ENCODE results near the gene DMD. TPM values are rescaled to one million over a fixed set of nuclear protein-coding genes. Genes with fewer than 3 reads are reported as not detected.

Gene DMD
- total and polyA plus RNA-seq, 8 donors = 6.8 to 117 (median 44.2) TPM

- Histone ChIP-seq H3K27ac (no peak overlapping the region), H3K4me3 (no peak overlapping the region), H3K36me3 (no peaks in the 10 kb centered on the region), H3K4me1 (peaks cover 0 to 7% (median 0%) of the 10 kb centered on the region in 4 donors), H3K9me3 (no peaks in the 10 kb centered on the region), H3K27me3 (no peaks in the 10 kb centered on the region)
- DNase-seq = no peak
- TF ChIP-seq POLR2AphosphoS5 (IDR thresholded peaks at IDR 0.05) (no peak), POLR2A (IDR thresholded peaks at IDR 0.05) (no peak), EP300 (IDR thresholded peaks at IDR 0.05) (no peak)
- TF ChIP-seq, protein P1, sequence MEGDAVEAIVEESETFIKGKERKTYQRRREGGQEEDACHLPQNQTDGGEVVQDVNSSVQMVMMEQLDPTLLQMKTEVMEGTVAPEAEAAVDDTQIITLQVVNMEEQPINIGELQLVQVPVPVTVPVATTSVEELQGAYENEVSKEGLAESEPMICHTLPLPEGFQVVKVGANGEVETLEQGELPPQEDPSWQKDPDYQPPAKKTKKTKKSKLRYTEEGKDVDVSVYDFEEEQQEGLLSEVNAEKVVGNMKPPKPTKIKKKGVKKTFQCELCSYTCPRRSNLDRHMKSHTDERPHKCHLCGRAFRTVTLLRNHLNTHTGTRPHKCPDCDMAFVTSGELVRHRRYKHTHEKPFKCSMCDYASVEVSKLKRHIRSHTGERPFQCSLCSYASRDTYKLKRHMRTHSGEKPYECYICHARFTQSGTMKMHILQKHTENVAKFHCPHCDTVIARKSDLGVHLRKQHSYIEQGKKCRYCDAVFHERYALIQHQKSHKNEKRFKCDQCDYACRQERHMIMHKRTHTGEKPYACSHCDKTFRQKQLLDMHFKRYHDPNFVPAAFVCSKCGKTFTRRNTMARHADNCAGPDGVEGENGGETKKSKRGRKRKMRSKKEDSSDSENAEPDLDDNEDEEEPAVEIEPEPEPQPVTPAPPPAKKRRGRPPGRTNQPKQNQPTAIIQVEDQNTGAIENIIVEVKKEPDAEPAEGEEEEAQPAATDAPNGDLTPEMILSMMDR (IDR thresholded peaks at IDR 0.05) = no peak
- 72 to 90% (median 81%) methylated on average over 1 of the region's 1 CpG for WGBS, 5 donors
- intact Hi-C loops (cut with DNase I; ENCODE audit: low total_unique reads) = no loop called here
These were observed 32.7 kb downstream of the DMD start for GRCh38 chrX:33178690-33179089.

GRCh38 chrX:33178218-33178617, 33.1 kb downstream of the DMD start:
- intact Hi-C loops (cut with DNase I; ENCODE audit: low total_unique reads) = no loop called here

DNA sequence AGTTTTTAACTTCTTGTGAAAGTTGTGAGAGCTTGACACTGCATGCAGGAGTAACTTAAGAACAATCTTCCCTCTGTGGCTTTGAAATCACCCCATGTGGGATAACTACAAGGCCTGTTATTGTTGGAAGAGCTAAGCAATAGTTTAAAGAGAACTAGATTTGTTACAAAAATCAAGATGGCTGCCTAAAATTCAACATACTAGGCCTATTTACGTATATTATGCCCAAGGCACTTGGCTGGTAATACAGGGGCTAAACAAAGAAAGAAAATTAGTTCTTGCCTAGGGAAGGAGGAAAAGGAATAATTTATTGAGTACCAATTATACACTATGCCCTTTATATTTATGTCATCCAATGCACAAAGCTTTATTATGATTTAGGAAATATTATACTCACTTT, 36.1 kb downstream of the DMD start:
- WGBS, 5 donors = 68 to 92% (median 84%) methylated on average over 1 of the region's 1 CpG
- Histone ChIP-seq H3K4me1 (no peaks in the 10 kb centered on the region), H3K4me3 (no peak overlapping the region), H3K9me3 (no peaks in the 10 kb centered on the region), H3K36me3 (no peaks in the 10 kb centered on the region), H3K27me3 (no peaks in the 10 kb centered on the region), H3K27ac (no peak overlapping the region)
- DNase-seq = no peak
- TF ChIP-seq EP300 (IDR thresholded peaks at IDR 0.05) (no peak), POLR2A (IDR thresholded peaks at IDR 0.05) (no peak), POLR2AphosphoS5 (IDR thresholded peaks at IDR 0.05) (no peak)
- TF ChIP-seq, protein P1 (IDR thresholded peaks at IDR 0.05) = no peak
- intact Hi-C loops (cut with DNase I; ENCODE audit: low total_unique reads) = no loop called here

More at GRCh38 chrX:33178218-33178617, 33.1 kb downstream of the DMD start:
- TF ChIP-seq POLR2AphosphoS5 (IDR thresholded peaks at IDR 0.05) (no peak), POLR2A (IDR thresholded peaks at IDR 0.05) (no peak), EP300 (IDR thresholded peaks at IDR 0.05) (no peak)
- TF ChIP-seq, protein P1 (IDR thresholded peaks at IDR 0.05) = no peak
- DNase-seq = no peak
- Histone ChIP-seq H3K4me1 (peaks cover 0 to 3% (median 0%) of the 10 kb centered on the region in 4 donors), H3K36me3 (no peaks in the 10 kb centered on the region), H3K9me3 (no peaks in the 10 kb centered on the region), H3K4me3 (no peak overlapping the region), H3K27me3 (no peaks in the 10 kb centered on the region), H3K27ac (no peak overlapping the region)
- WGBS, 5 donors = 89 to 96% (median 95%) methylated on average over 4 of the region's 4 CpGs

- H3K9me3 ChIP-seq = no peaks in the 10 kb centered on the region
- H3K4me3 ChIP-seq = no peak overlapping the region
- H3K27me3 ChIP-seq = no peaks in the 10 kb centered on the region
- H3K4me1 ChIP-seq = no peaks in the 10 kb centered on the region
- 68 to 92% (median 76%) methylated on average over 2 of the region's 2 CpGs for WGBS, 5 donors
- DNase-seq = no peak
- intact Hi-C loops (cut with DNase I; ENCODE audit: low total_unique reads) = no loop called here
- no peak overlapping the region for H3K27ac ChIP-seq
- H3K36me3 ChIP-seq = no peaks in the 10 kb centered on the region
- no peak for TF ChIP-seq POLR2AphosphoS5 (IDR thresholded peaks at IDR 0.05)
These were observed 40.3 kb downstream of the DMD start for GRCh38 chrX:33171041-33171440.

DNA sequence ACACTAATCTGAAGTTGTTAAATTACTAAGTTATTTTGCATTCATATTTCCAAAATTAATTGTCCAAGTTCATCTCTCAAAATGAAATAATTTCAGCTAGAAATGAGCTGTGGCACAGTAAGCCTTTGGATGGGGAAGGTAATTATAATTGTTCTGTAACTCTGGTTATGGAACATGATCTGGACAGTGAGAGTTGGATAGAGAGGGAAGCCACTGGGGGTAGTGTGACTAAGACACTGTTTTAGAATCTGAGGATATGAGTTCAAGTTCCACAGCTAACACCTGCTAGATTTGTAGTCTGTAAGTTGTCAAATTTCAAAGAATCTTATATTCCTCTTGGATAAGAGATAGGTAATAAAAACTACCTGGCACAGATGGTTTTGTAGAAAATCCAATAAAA, 49.5 kb downstream of the DMD start:
- no peak for DNase-seq
- no peaks in the 10 kb centered on the region for H3K9me3 ChIP-seq
- intact Hi-C loops (cut with DNase I; ENCODE audit: low total_unique reads) = no loop called here
- no peak overlapping the region for H3K4me3 ChIP-seq
- no peaks in the 10 kb centered on the region for H3K36me3 ChIP-seq
- no peaks in the 10 kb centered on the region for H3K27me3 ChIP-seq
- TF ChIP-seq EP300 (IDR thresholded peaks at IDR 0.05) (no peak), POLR2A (IDR thresholded peaks at IDR 0.05) (no peak), POLR2AphosphoS5 (IDR thresholded peaks at IDR 0.05) (no peak)
- TF ChIP-seq, protein P1 (IDR thresholded peaks at IDR 0.05) = no peak
- H3K4me1 ChIP-seq = no peaks in the 10 kb centered on the region
- H3K27ac ChIP-seq = no peak overlapping the region
